IMR-90 (cell line): ENCODE measurements around the gene ITGA5. TPM values are rescaled to one million over a fixed set of nuclear protein-coding genes. Genes with fewer than 3 reads are reported as not detected.

Experiments
- ATAC-seq: fragments of 200-7000 bp; cut with Tn5 transposase; 2 replicates; pipeline ENCODE4 v1.9.1; 2020; ENCODE audit warnings: low read depth, mild to moderate bottlenecking, moderate library complexity
- BruUV-seq: library from RNA; stranded (reverse); fragments of 400-500 nt; replicated peaks from 2 replicates; lab custom pipeline; 2021; lab: Mats Ljungman, UMichigan
- CTCF ChIA-PET: fragments of 300-600 bp; formaldehyde crosslinking; extraction: SDS; loops from one replicate; lab custom pipeline; 2021; ENCODE audit warnings: antibody characterized with exemption; lab: Yijun Ruan, JAX
- POLR2A ChIA-PET: fragments of 300-600 bp; sonication (Branson Sonifier 250); formaldehyde crosslinking; loops from one replicate; lab custom pipeline; 2022; ENCODE audit warnings: antibody characterized with exemption; ENCODE audit not compliant: unreplicated experiment; lab: Charles Lee
- DNase-seq: peaks from one replicate; pipeline ENCODE4 v3.0.0; 2013
- H2AFZ ChIP-seq: replicated peaks from 2 replicates; pipeline ENCODE3; 2013; ENCODE audit warnings: low read length, mild to moderate bottlenecking; ENCODE audit not compliant: poor library complexity
- H2AK5ac ChIP-seq: 2 replicates; pipeline ENCODE4 v1.6.1; 2013; ENCODE audit warnings: low read depth, low read length, inconsistent platforms
- H2AK9ac ChIP-seq: replicated peaks from 2 replicates; pipeline ENCODE3; 2013; ENCODE audit warnings: mild to moderate bottlenecking, low read depth, low read length, moderate library complexity; ENCODE audit not compliant: poor library complexity
- H2BK120ac ChIP-seq: 2 replicates; pipeline ENCODE4 v1.6.1; 2013; ENCODE audit warnings: low read depth, low read length, inconsistent platforms
- H2BK15ac ChIP-seq: 3 replicates; pipeline ENCODE4 v1.6.1; 2013; ENCODE audit warnings: low read depth, low read length, inconsistent platforms
- H2BK20ac ChIP-seq: 2 replicates; pipeline ENCODE4 v1.6.1; 2013; ENCODE audit warnings: low read depth, mild to moderate bottlenecking, inconsistent platforms, low read length, moderate library complexity
- H2BK5ac ChIP-seq: 2 replicates; pipeline ENCODE4 v1.6.1; 2013; ENCODE audit warnings: mild to moderate bottlenecking, low read depth, low read length, inconsistent platforms; ENCODE audit not compliant: poor library complexity, severe bottlenecking
- H3K14ac ChIP-seq: replicated peaks from 2 replicates; pipeline ENCODE4 v1.6.1; 2013; ENCODE audit warnings: low read depth, low read length, inconsistent platforms
- H3K18ac ChIP-seq: 2 replicates; pipeline ENCODE4 v1.6.1; 2013; ENCODE audit warnings: low read depth, low read length, control low read depth
- H3K23ac ChIP-seq: 2 replicates; pipeline ENCODE4 v1.6.1; 2013; ENCODE audit warnings: low read depth, low read length, inconsistent platforms
- H3K27ac ChIP-seq: 2 replicates; pipeline ENCODE4 v1.5.1; 2013; ENCODE audit warnings: mild to moderate bottlenecking, control low read depth, low read length; ENCODE audit not compliant: insufficient read depth
- H3K27me3 ChIP-seq: 2 replicates; pipeline ENCODE4 v1.6.1; 2013; ENCODE audit warnings: low read length; ENCODE audit not compliant: control insufficient read depth, insufficient read depth
- H3K36me3 ChIP-seq: 2 replicates; pipeline ENCODE4 v1.6.1; 2013; ENCODE audit warnings: low read length, mixed read lengths; ENCODE audit not compliant: control insufficient read depth, insufficient read depth
- H3K4ac ChIP-seq: 2 replicates; pipeline ENCODE4 v1.6.1; 2013; ENCODE audit warnings: low read depth, low read length, inconsistent platforms
- H3K4me1 ChIP-seq: 2 replicates; pipeline ENCODE4 v1.6.1; 2013; ENCODE audit warnings: low read length, mixed read lengths; ENCODE audit not compliant: control insufficient read depth, insufficient read depth
- H3K4me2 ChIP-seq: 2 replicates; pipeline ENCODE4 v1.6.1; 2013; ENCODE audit warnings: low read depth, mild to moderate bottlenecking, control low read depth, low read length, moderate library complexity
- H3K4me3 ChIP-seq: 2 replicates; pipeline ENCODE4 v1.5.1; 2013; ENCODE audit warnings: low read depth, mild to moderate bottlenecking, control low read depth, low read length, moderate library complexity; ENCODE audit not compliant: insufficient read depth
- H3K56ac ChIP-seq: 2 replicates; pipeline ENCODE4 v1.6.1; 2013; ENCODE audit warnings: low read length, inconsistent platforms; ENCODE audit not compliant: insufficient read depth; ENCODE audit errors: extremely low read depth
- H3K79me1 ChIP-seq, 2 experiments: 2 replicates each; pipeline ENCODE4 v1.6.1; 2013; ENCODE audit warnings: low read length in 2 of 2, inconsistent platforms in 1 of 2, low read depth in 1 of 2
- H3K9ac ChIP-seq: 2 replicates; pipeline ENCODE4 v1.6.1; 2013; ENCODE audit warnings: low read depth, low read length, control low read depth
- H3K9me1 ChIP-seq: 2 replicates; pipeline ENCODE4 v1.6.1; 2013; ENCODE audit warnings: low read length, inconsistent platforms; ENCODE audit not compliant: insufficient read depth
- H3K9me3 ChIP-seq: 2 replicates; pipeline ENCODE4 v1.6.1; 2013; ENCODE audit warnings: low read length; ENCODE audit not compliant: control insufficient read depth, insufficient read depth
- H4K20me1 ChIP-seq: 2 replicates; pipeline ENCODE4 v1.6.1; 2013; ENCODE audit warnings: low read length, inconsistent platforms; ENCODE audit not compliant: insufficient read depth
- H4K5ac ChIP-seq: 2 replicates; pipeline ENCODE4 v1.6.1; 2013; ENCODE audit warnings: mild to moderate bottlenecking, low read depth, low read length, control low read depth
- H4K8ac ChIP-seq, 2 experiments: 2 replicates each; pipeline ENCODE4 v1.6.1; 2013; ENCODE audit warnings: low read depth in 2 of 2, low read length in 2 of 2, control low read depth in 1 of 2, inconsistent platforms in 1 of 2
- H4K91ac ChIP-seq: 2 replicates; pipeline ENCODE4 v1.6.1; 2013; ENCODE audit warnings: low read depth, low read length, inconsistent platforms; ENCODE audit not compliant: insufficient read depth
- BHLHE40 ChIP-seq: fragments of 150-350 bp; IDR thresholded peaks from 2 replicates; pipeline ENCODE4 v1.6.1; 2016; ENCODE audit warnings: mild to moderate bottlenecking, low read depth, low read length
- ELK1 ChIP-seq: fragments of 150-350 bp; IDR thresholded peaks from 2 replicates; pipeline ENCODE4 v1.6.1; 2016; ENCODE audit warnings: low read depth, mild to moderate bottlenecking, low read length, moderate library complexity, borderline replicate concordance
- RCOR1 ChIP-seq: IDR thresholded peaks from 2 replicates; pipeline ENCODE4 v1.6.1; 2012; ENCODE audit warnings: mild to moderate bottlenecking, low read length, improper control_type of control experiment; ENCODE audit not compliant: insufficient replicate concordance
- RFX5 ChIP-seq: IDR thresholded peaks from 2 replicates; pipeline ENCODE4 v1.8.0; 2012; ENCODE audit warnings: low read depth, mild to moderate bottlenecking, low read length, moderate library complexity
- USF2 ChIP-seq: fragments of 150-350 bp; IDR thresholded peaks from 2 replicates; pipeline ENCODE4 v1.6.1; 2017; ENCODE audit warnings: mild to moderate bottlenecking, antibody characterized with exemption, low read length, low read depth
- WGBS, 2 experiments: methylation state at CpG; one replicate each; pipeline versions ENCODE4 v1.1.5 to v1.1.7; 2013; ENCODE audit warnings: missing lambda C conversion rate in 2 of 2; ENCODE audit not compliant: insufficient read length in 1 of 2; ENCODE audit errors: extremely low coverage in 2 of 2; 5-methylcytosine and 5-hydroxymethylcytosine counted together
- dilution Hi-C: fragments of 300-500 bp; cut with HindIII; formaldehyde crosslinking; loops from one replicate; pipeline ENCODE4 v1.14.3; 2018; ENCODE audit warnings: low sequenced_read_pairs; ENCODE audit not compliant: unreplicated experiment
- in situ Hi-C: fragments of 300-500 bp; cut with MboI; formaldehyde crosslinking; loops from 3 replicates; pipeline ENCODE4 v1.14.3; 2019; ENCODE audit warnings: low sequenced_read_pairs, inconsistent platforms, mixed read lengths
- intact Hi-C: fragments of 100-400 bp; cut with micrococcal nuclease; formaldehyde crosslinking; loops from 2 replicates; pipeline ENCODE4 v1.10.0; 2022
- polyA plus RNA-seq, 3 experiments: library from polyadenylated mRNA; depleted of rRNA; stranded (reverse); fragments of >200 nt; gene quantifications; 2 replicates each; pipeline ENCODE4 v1.2.3, GENCODE V29; 2012; ENCODE audit warnings: low replicate concordance in 1 of 3
- total RNA-seq: library from RNA; depleted of rRNA; stranded (reverse); fragments of >200 nt; gene quantifications from 2 replicates; pipeline ENCODE4 v1.2.3, GENCODE V29; 2012

ITGA5 gene
- total and polyA plus RNA-seq, 2 of the 4 experiments (the other 2 are of a cell fraction), result 159 to 259 TPM

GRCh38 chr12:54393743-54394142 is 25.3 kb downstream of the ITGA5 start:
- intact Hi-C loops (loop anchor here (1.0 kb wide), 1 partner anchor 23 kb away; no protein-coding TSS in a partner anchor), in situ Hi-C loops (no loop called here), dilution Hi-C loops (no loop called here)
- POLR2A ChIA-PET, result no interaction called here
- Histone ChIP-seq H3K4me3 (no peak overlapping the region), H2BK15ac (no peak overlapping the region), H4K5ac (no peak overlapping the region), H3K36me3 (peaks cover 56% of the 10 kb centered on the region), H3K79me1 (peaks cover 13 to 31% of the 10 kb centered on the region in 2 experiments; a peak in 3 of 4 replicates), H3K18ac (no peak overlapping the region), H4K8ac (no peak overlapping the region; a peak in 1 of 4 replicates), H2AK9ac (peak overlapping the region; percentile 33), H4K20me1 (peaks cover 42% of the 10 kb centered on the region), H2AFZ (no peak overlapping the region), H3K23ac (no peak overlapping the region), H3K9ac (no peak overlapping the region), H3K4ac (no peak overlapping the region), H2AK5ac (no peak overlapping the region), H2BK120ac (no peak overlapping the region), H2BK5ac (no peak overlapping the region), H3K4me1 (no peaks in the 10 kb centered on the region), H2BK20ac (no peak overlapping the region), H3K9me1 (no peaks in the 10 kb centered on the region), H4K91ac (no peak overlapping the region), H3K56ac (no peak overlapping the region), H3K4me2 (no peak overlapping the region), H3K9me3 (no peaks in the 10 kb centered on the region), H3K27ac (no peak overlapping the region), H3K14ac (no peak overlapping the region), H3K27me3 (no peaks in the 10 kb centered on the region)
- CTCF ChIA-PET, result interaction anchor here (0.7 to 1.0 kb wide), 3 partner anchors 11 to 155 kb away, joined by 3 read pairs; no protein-coding TSS in a partner anchor
- ATAC-seq (no peak; the same call in 1 of the 2 replicates), DNase-seq (no peak)
- no TSS peak for BruUV-seq
- WGBS, 2 experiments, result 100% methylated on average over 1 of the region's 3 CpGs; no CpG with 5 or more reads in 1 of the 2 experiments
- TF ChIP-seq RFX5, result no peak
- no peak for TF ChIP-seq RCOR1
- no peak for TF ChIP-seq BHLHE40
- TF ChIP-seq ELK1, result no peak
- TF ChIP-seq USF2, result no peak
